Caco-2 (cell line): ENCODE measurements around the gene DENND1A. TPM values are rescaled to one million over a fixed set of nuclear protein-coding genes. Genes with fewer than 3 reads are reported as not detected.

Source experiments
- BruUV-seq: library from RNA; stranded (reverse); fragments of 400-500 nt; replicated peaks from 2 replicates; lab custom pipeline; 2021; lab: Mats Ljungman, UMichigan
- CTCF ChIA-PET: fragments of 300-600 bp; sonication (Branson Sonifier 250); formaldehyde crosslinking; loops from one replicate; lab custom pipeline; 2022; ENCODE audit warnings: antibody characterized with exemption; lab: Charles Lee
- POLR2A ChIA-PET: fragments of 300-600 bp; sonication (Branson Sonifier 250); formaldehyde crosslinking; loops from one replicate; lab custom pipeline; 2022; ENCODE audit warnings: antibody characterized with exemption; lab: Charles Lee
- DNase-seq, 2 experiments: peaks; one replicate each; pipeline versions ENCODE4 v3.0.0 to v3.0.0-alpha.2; 2020 to 2022
- H3K27me3 ChIP-seq: replicated peaks from 2 replicates; pipeline ENCODE4 v1.6.0; 2011; ENCODE audit warnings: low read length; ENCODE audit not compliant: control insufficient read depth, insufficient read depth
- H3K36me3 ChIP-seq: 2 replicates; pipeline ENCODE4 v1.5.1; 2011; ENCODE audit warnings: low read length; ENCODE audit not compliant: control insufficient read depth, insufficient read depth
- H3K4me1 ChIP-seq: fragments of 250-450 bp; sonication (Bioruptor Pico); 2 replicates; pipeline ENCODE4 v1.5.1; 2020; ENCODE audit warnings: mild to moderate bottlenecking
- H3K4me3 ChIP-seq: 2 replicates; pipeline ENCODE4 v1.5.1; 2011; ENCODE audit warnings: low read depth, mild to moderate bottlenecking, control low read depth, low read length
- H3K9me3 ChIP-seq: fragments of 250-450 bp; sonication (Bioruptor Pico); 2 replicates; pipeline ENCODE4 v1.5.1; 2020; ENCODE audit warnings: mild to moderate bottlenecking, moderate library complexity
- H3K27ac Mint-ChIP-seq: one replicate; pipeline ENCODE4 v1.8.0; 2022; ENCODE audit warnings: mixed read lengths; ENCODE audit not compliant: unreplicated experiment
- H3K27me3 Mint-ChIP-seq: one replicate; pipeline ENCODE4 v1.8.0; 2022; ENCODE audit warnings: mixed read lengths; ENCODE audit not compliant: insufficient read depth, unreplicated experiment
- H3K36me3 Mint-ChIP-seq: one replicate; pipeline ENCODE4 v1.8.0; 2022; ENCODE audit warnings: mild to moderate bottlenecking, mixed read lengths; ENCODE audit not compliant: insufficient read depth, unreplicated experiment
- H3K4me1 Mint-ChIP-seq: one replicate; pipeline ENCODE4 v1.8.0; 2022; ENCODE audit warnings: low read depth, mixed read lengths; ENCODE audit not compliant: unreplicated experiment
- H3K4me3 Mint-ChIP-seq: one replicate; pipeline ENCODE4 v1.8.0; 2022; ENCODE audit warnings: mild to moderate bottlenecking, moderate library complexity, mixed read lengths; ENCODE audit not compliant: unreplicated experiment
- H3K9me3 Mint-ChIP-seq: one replicate; pipeline ENCODE4 v1.8.0; 2022; ENCODE audit warnings: mixed read lengths; ENCODE audit not compliant: unreplicated experiment
- CTCF ChIP-seq, 2 experiments: fragments of 200-600 bp in 1 of 2; IDR thresholded peaks; 1 replicate in 1 of 2; 2 replicates in 1 of 2; pipeline versions ENCODE4 v1.5.1 to v1.8.0; 2011 to 2022; ENCODE audit warnings: antibody characterized with exemption in 1 of 2, control low read depth in 1 of 2, inconsistent platforms in 1 of 2, low read depth in 1 of 2, low read length in 1 of 2, mild to moderate bottlenecking in 1 of 2, moderate library complexity in 1 of 2; ENCODE audit not compliant: insufficient read depth in 1 of 2, severe bottlenecking in 1 of 2, unreplicated experiment in 1 of 2
- intact Hi-C: fragments of 100-400 bp; cut with micrococcal nuclease; formaldehyde crosslinking; loops from one replicate; pipeline ENCODE4 v1.10.0; 2022; ENCODE audit not compliant: unreplicated experiment
- total RNA-seq: library from RNA; stranded (reverse); gene quantifications from 2 replicates; pipeline ENCODE4 v1.2.3, GENCODE V29; 2022

DENND1A gene
- total RNA-seq, 1 experiment from 2014 or later: 41.6 TPM

- Mint-ChIP-seq H3K4me1 (no peaks in the 10 kb centered on the region), H3K4me3 (no peak overlapping the region), H3K36me3 (peaks cover 22% of the 10 kb centered on the region), H3K27me3 (no peaks in the 10 kb centered on the region), H3K27ac (no peak overlapping the region), H3K9me3 (no peaks in the 10 kb centered on the region)
- POLR2A ChIA-PET: no interaction called here
- no peaks in the 10 kb centered on the region for H3K4me1 ChIP-seq
- CTCF ChIA-PET: no interaction called here
- BruUV-seq: no TSS peak
- no peaks in the 10 kb centered on the region for H3K36me3 ChIP-seq
- TF ChIP-seq CTCF (IDR thresholded peaks at IDR 0.05; ENCODE audit: insufficient read depth in 1 of 2, low read depth in 1 of 2, low read length in 1 of 2, severe bottlenecking in 1 of 2, unreplicated experiment in 1 of 2): no peak
- H3K4me3 ChIP-seq: no peak overlapping the region
- no peaks in the 10 kb centered on the region for H3K9me3 ChIP-seq
- no peak for DNase-seq
- intact Hi-C loops: no loop called here
- no peaks in the 10 kb centered on the region for H3K27me3 ChIP-seq
Observed at GRCh38 chr9:123564652-123565051, 365.3 kb downstream of the DENND1A start.

- no peaks in the 10 kb centered on the region for H3K36me3 ChIP-seq
- Mint-ChIP-seq H3K4me3 (no peak overlapping the region), H3K27me3 (no peaks in the 10 kb centered on the region), H3K9me3 (no peaks in the 10 kb centered on the region), H3K36me3 (peaks cover 20% of the 10 kb centered on the region), H3K27ac (no peak overlapping the region), H3K4me1 (no peaks in the 10 kb centered on the region)
- no peak for TF ChIP-seq CTCF (IDR thresholded peaks at IDR 0.05; ENCODE audit: insufficient read depth in 1 of 2, low read depth in 1 of 2, low read length in 1 of 2, severe bottlenecking in 1 of 2, unreplicated experiment in 1 of 2)
- no TSS peak for BruUV-seq
- POLR2A ChIA-PET: no interaction called here
- no peaks in the 10 kb centered on the region for H3K27me3 ChIP-seq
- intact Hi-C loops: no loop called here
- no peak for DNase-seq
- no peaks in the 10 kb centered on the region; the same call in 1 of the 2 replicates for H3K4me1 ChIP-seq
- H3K9me3 ChIP-seq: no peaks in the 10 kb centered on the region
- CTCF ChIA-PET: no interaction called here
- no peak overlapping the region for H3K4me3 ChIP-seq
Observed at GRCh38 chr9:123562844-123563346, 367.0 kb downstream of the DENND1A start.

- no peaks in the 10 kb centered on the region for H3K27me3 Mint-ChIP-seq
- no peaks in the 10 kb centered on the region for H3K36me3 ChIP-seq
- H3K9me3 Mint-ChIP-seq: no peaks in the 10 kb centered on the region
- no peaks in the 10 kb centered on the region; the same call in 1 of the 2 replicates for H3K4me1 ChIP-seq
- H3K9me3 ChIP-seq: no peaks in the 10 kb centered on the region
- TF ChIP-seq CTCF (IDR thresholded peaks at IDR 0.05; ENCODE audit: insufficient read depth in 1 of 2, low read depth in 1 of 2, low read length in 1 of 2, severe bottlenecking in 1 of 2, unreplicated experiment in 1 of 2): no peak
- H3K27ac Mint-ChIP-seq: no peak overlapping the region
- POLR2A ChIA-PET: no interaction called here
- no TSS peak for BruUV-seq
- no peaks in the 10 kb centered on the region for H3K27me3 ChIP-seq
- no peaks in the 10 kb centered on the region for H3K4me1 Mint-ChIP-seq
- H3K4me3 ChIP-seq: no peak overlapping the region
- no peak overlapping the region for H3K4me3 Mint-ChIP-seq
- no peak for DNase-seq
- CTCF ChIA-PET: no interaction called here
- H3K36me3 Mint-ChIP-seq: peaks cover 16% of the 10 kb centered on the region
- intact Hi-C loops: no loop called here
Observed at GRCh38 chr9:123561046-123561445, 368.9 kb downstream of the DENND1A start.
